Peyer's patch (tissue), 4 donors: ENCODE data around the gene DRD3. TPM values are rescaled to one million over a fixed set of nuclear protein-coding genes. Genes with fewer than 3 reads are reported as not detected.

ENCODE experiments used
- DNase-seq, 3 donors: peaks; one replicate each; pipeline ENCODE4 v3.0.0-alpha.2; 2017 to 2019
- H3K27ac ChIP-seq, 4 donors: fragments of 200-600 bp; sonication (generic); one replicate each; pipeline ENCODE4 v1.5.1; 2016 to 2019
- H3K27me3 ChIP-seq, 2 donors: fragments of 200-600 bp; sonication (generic); one replicate each; pipeline ENCODE4 v1.5.1; 2019
- H3K36me3 ChIP-seq, 3 donors: fragments of 200-600 bp; sonication (generic); one replicate each; pipeline ENCODE4 v1.5.1; 2016 to 2019
- H3K4me1 ChIP-seq, 4 donors: fragments of 200-600 bp; sonication (generic); one replicate each; pipeline ENCODE4 v1.5.1; 2016 to 2019
- H3K4me3 ChIP-seq, 4 donors: fragments of 200-600 bp; sonication (generic); 1 replicate in 3 of 4; 2 replicates in 1 of 4; pipeline ENCODE4 v1.5.1; 2016 to 2019; ENCODE audit warnings: mild to moderate bottlenecking in 1 of 4
- H3K9me3 ChIP-seq, 4 donors: fragments of 200-600 bp; sonication (generic); one replicate each; pipeline ENCODE4 v1.5.1; 2016 to 2019; ENCODE audit warnings: mild to moderate bottlenecking in 1 of 4
- CTCF ChIP-seq, 6 experiments: fragments of 450-650 bp in 4 of 6; fragments of 200-600 bp in 2 of 6; sonication (generic) in 1 of 6; IDR thresholded peaks; one replicate each; pipeline ENCODE4 v1.5.1; 2017 to 2019; ENCODE audit warnings: antibody characterized with exemption in 6 of 6, mild to moderate bottlenecking in 3 of 6, moderate library complexity in 1 of 6
- POLR2A ChIP-seq, 2 donors: fragments of 450-650 bp; IDR thresholded peaks; one replicate each; pipeline ENCODE4 v1.5.1; 2017; ENCODE audit warnings: antibody characterized with exemption in 2 of 2, mild to moderate bottlenecking in 2 of 2, moderate library complexity in 2 of 2
- total RNA-seq, 4 donors: library from RNA; depleted of rRNA; stranded (reverse); fragments of >200 nt; gene quantifications; one replicate each; pipeline ENCODE4 v1.1.0, GENCODE V29; 2016

The DRD3 gene
- not detected for total RNA-seq

GRCh38 chr3:114178770-114179368 is at the start of gene DRD3:
Gene DRD3, minus strand, starts transcription at chr3:114179052. Its CDS starts 7,060 bp downstream, at chr3:114171992.
- no peak within 1 kb of the TSS for H3K27ac ChIP-seq
- no peaks in the 10 kb centered on the region for H3K9me3 ChIP-seq
- H3K4me1 ChIP-seq: no peaks in the 10 kb centered on the region
- no peaks in the 10 kb centered on the region for H3K27me3 ChIP-seq
- no peak for DNase-seq
- no peak within 1 kb of the TSS for H3K4me3 ChIP-seq
- TF ChIP-seq POLR2A (IDR thresholded peaks at IDR 0.05) (no peak), CTCF (IDR thresholded peaks at IDR 0.05) (no peak)
- H3K36me3 ChIP-seq: no peaks in the 10 kb centered on the region

- Histone ChIP-seq H3K27ac (peak overlapping the region in 1 of 4 donors; percentile 33), H3K4me3 (no peak overlapping the region), H3K9me3 (peaks cover 0 to 11% (median 5%) of the 10 kb centered on the region in 4 donors), H3K27me3 (no peaks in the 10 kb centered on the region), H3K4me1 (no peaks in the 10 kb centered on the region), H3K36me3 (no peaks in the 10 kb centered on the region)
- TF ChIP-seq POLR2A (IDR thresholded peaks at IDR 0.05) (no peak), CTCF (IDR thresholded peaks at IDR 0.05) (no peak)
- DNase-seq: no peak
These were observed 48.2 kb upstream of the DRD3 start for GRCh38 chr3:114227076-114227475.

GRCh38 chr3:114226313-114226712 is 47.5 kb upstream of the DRD3 start:
- H3K4me3 ChIP-seq: no peak overlapping the region
- peak overlapping the region in 3 of 4 donors; percentile 12 to 60 (median 19) for H3K27ac ChIP-seq
- no peaks in the 10 kb centered on the region for H3K4me1 ChIP-seq
- no peaks in the 10 kb centered on the region for H3K27me3 ChIP-seq
- TF ChIP-seq POLR2A (IDR thresholded peaks at IDR 0.05) (no peak), CTCF (IDR thresholded peaks at IDR 0.05) (no peak)
- DNase-seq: no peak
- H3K9me3 ChIP-seq: peaks cover 0 to 11% (median 5%) of the 10 kb centered on the region in 4 donors
- H3K36me3 ChIP-seq: no peaks in the 10 kb centered on the region

- no peaks in the 10 kb centered on the region for H3K36me3 ChIP-seq
- no peak for DNase-seq
- no peaks in the 10 kb centered on the region for H3K4me1 ChIP-seq
- peaks cover 0 to 11% (median 5%) of the 10 kb centered on the region in 4 donors for H3K9me3 ChIP-seq
- H3K27me3 ChIP-seq: no peaks in the 10 kb centered on the region
- no peak overlapping the region for H3K4me3 ChIP-seq
- peak overlapping the region; percentile 41 to 66 (median 56) for H3K27ac ChIP-seq
- no peak for TF ChIP-seq POLR2A (IDR thresholded peaks at IDR 0.05)
- TF ChIP-seq CTCF (IDR thresholded peaks at IDR 0.05): no peak
These were observed 44.3 kb upstream of the DRD3 start for GRCh38 chr3:114223143-114223542.

- peaks cover 0 to 11% (median 5%) of the 10 kb centered on the region in 4 donors for H3K9me3 ChIP-seq
- no peaks in the 10 kb centered on the region for H3K27me3 ChIP-seq
- no peaks in the 10 kb centered on the region for H3K4me1 ChIP-seq
- no peaks in the 10 kb centered on the region for H3K36me3 ChIP-seq
- H3K4me3 ChIP-seq: no peak overlapping the region
- DNase-seq: no peak
- peak overlapping the region; percentile 46 to 77 (median 57) for H3K27ac ChIP-seq
- no peak for TF ChIP-seq POLR2A (IDR thresholded peaks at IDR 0.05)
- TF ChIP-seq CTCF (IDR thresholded peaks at IDR 0.05): no peak
These were observed 43.0 kb upstream of the DRD3 start for GRCh38 chr3:114221881-114222264.
